Neuron (in vitro differentiated cells): Measurements from ENCODE around the gene TCF4.

Source experiments
- H2AFZ ChIP-seq: one replicate; pipeline ENCODE4 v1.6.1; 2013; ENCODE audit warnings: low read depth, mild to moderate bottlenecking, inconsistent platforms, low read length, moderate library complexity
- H3K27me3 ChIP-seq: one replicate; pipeline ENCODE4 v1.6.1; 2013; ENCODE audit warnings: low read length; ENCODE audit not compliant: insufficient read depth
- H3K36me3 ChIP-seq: one replicate; pipeline ENCODE4 v1.6.1; 2013; ENCODE audit warnings: low read length; ENCODE audit not compliant: insufficient read depth
- H3K4me1 ChIP-seq: one replicate; pipeline ENCODE4 v1.6.1; 2013; ENCODE audit warnings: low read length; ENCODE audit not compliant: insufficient read depth
- H3K4me3 ChIP-seq: 2 replicates; pipeline ENCODE4 v1.5.1; 2013; ENCODE audit warnings: mild to moderate bottlenecking, low read length, moderate library complexity
- H3K9me3 ChIP-seq: one replicate; pipeline ENCODE4 v1.6.1; 2013; ENCODE audit warnings: low read length

The TCF4 gene

GRCh38 chr18:55336438-55337100, 251.4 kb downstream of the TCF4 start:
- Histone ChIP-seq H3K36me3 (no peaks in the 10 kb centered on the region), H3K4me3 (no peak overlapping the region), H2AFZ (no peak overlapping the region), H3K9me3 (no peaks in the 10 kb centered on the region), H3K4me1 (no peaks in the 10 kb centered on the region), H3K27me3 (no peaks in the 10 kb centered on the region)

GRCh38 chr18:55334875-55335274, 253.1 kb downstream of the TCF4 start:
- Histone ChIP-seq H3K4me1 (no peaks in the 10 kb centered on the region), H3K9me3 (no peaks in the 10 kb centered on the region), H2AFZ (no peak overlapping the region), H3K4me3 (no peak overlapping the region), H3K36me3 (no peaks in the 10 kb centered on the region), H3K27me3 (no peaks in the 10 kb centered on the region)

GRCh38 chr18:55331301-55331700, 256.7 kb downstream of the TCF4 start:
- H3K27me3 ChIP-seq, result no peaks in the 10 kb centered on the region
- no peaks in the 10 kb centered on the region for H3K4me1 ChIP-seq
- H3K4me3 ChIP-seq, result no peak overlapping the region
- H2AFZ ChIP-seq, result no peak overlapping the region
- H3K36me3 ChIP-seq, result no peaks in the 10 kb centered on the region
- H3K9me3 ChIP-seq, result no peaks in the 10 kb centered on the region

GRCh38 chr18:55328301-55328700, 259.7 kb downstream of the TCF4 start:
- H3K36me3 ChIP-seq, result no peaks in the 10 kb centered on the region

GRCh38 chr18:55327454-55327853, 260.5 kb downstream of the TCF4 start:
- Histone ChIP-seq H3K4me1 (peaks cover 19% of the 10 kb centered on the region), H3K27me3 (no peaks in the 10 kb centered on the region), H3K9me3 (no peaks in the 10 kb centered on the region), H3K36me3 (no peaks in the 10 kb centered on the region), H2AFZ (no peak overlapping the region), H3K4me3 (no peak overlapping the region)

More at GRCh38 chr18:55328301-55328700, 259.7 kb downstream of the TCF4 start:
- H3K4me3 ChIP-seq, result no peak overlapping the region
- no peaks in the 10 kb centered on the region for H3K9me3 ChIP-seq
- H2AFZ ChIP-seq, result no peak overlapping the region
- no peaks in the 10 kb centered on the region for H3K27me3 ChIP-seq
- H3K4me1 ChIP-seq, result peaks cover 11% of the 10 kb centered on the region

- no peak overlapping the region for H2AFZ ChIP-seq
- H3K27me3 ChIP-seq, result no peaks in the 10 kb centered on the region
- peaks cover 23% of the 10 kb centered on the region for H3K4me1 ChIP-seq
- no peaks in the 10 kb centered on the region for H3K36me3 ChIP-seq
- H3K9me3 ChIP-seq, result no peaks in the 10 kb centered on the region
- H3K4me3 ChIP-seq, result no peak overlapping the region
These were observed 261.9 kb downstream of the TCF4 start for GRCh38 chr18:55326134-55326533.

- Histone ChIP-seq H3K9me3 (no peaks in the 10 kb centered on the region), H3K4me1 (peaks cover 42% of the 10 kb centered on the region), H3K36me3 (no peaks in the 10 kb centered on the region), H3K4me3 (no peak overlapping the region), H2AFZ (no peak overlapping the region), H3K27me3 (no peaks in the 10 kb centered on the region)
These were observed 263.8 kb downstream of the TCF4 start for GRCh38 chr18:55324166-55324565.

- peak overlapping the region; percentile 63 for H3K4me3 ChIP-seq
- peaks cover 50% of the 10 kb centered on the region for H3K4me1 ChIP-seq
These were observed 264.7 kb downstream of the TCF4 start for GRCh38 chr18:55323051-55323994.

GRCh38 chr18:55322178-55322735, 265.7 kb downstream of the TCF4 start:
- H3K9me3 ChIP-seq, result no peaks in the 10 kb centered on the region
- H3K36me3 ChIP-seq, result no peaks in the 10 kb centered on the region
- H2AFZ ChIP-seq, result peak overlapping the region; percentile 5
- peak overlapping the region; percentile 63 for H3K4me3 ChIP-seq
- H3K4me1 ChIP-seq, result peaks cover 58% of the 10 kb centered on the region
- no peaks in the 10 kb centered on the region for H3K27me3 ChIP-seq

More at GRCh38 chr18:55323051-55323994, 264.7 kb downstream of the TCF4 start:
- Histone ChIP-seq H3K27me3 (no peaks in the 10 kb centered on the region), H3K9me3 (no peaks in the 10 kb centered on the region), H2AFZ (no peak overlapping the region), H3K36me3 (no peaks in the 10 kb centered on the region)

GRCh38 chr18:55321265-55322177, 266.5 kb downstream of the TCF4 start:
- Histone ChIP-seq H3K4me1 (peaks cover 62% of the 10 kb centered on the region), H3K27me3 (no peaks in the 10 kb centered on the region)

GRCh38 chr18:55320424-55321264, 267.3 kb downstream of the TCF4 start:
- Histone ChIP-seq H3K4me1 (peaks cover 69% of the 10 kb centered on the region), H3K27me3 (no peaks in the 10 kb centered on the region), H3K9me3 (no peaks in the 10 kb centered on the region), H3K36me3 (no peaks in the 10 kb centered on the region), H2AFZ (peak overlapping the region; percentile 50), H3K4me3 (peak overlapping the region; percentile 63)

More at GRCh38 chr18:55321265-55322177, 266.5 kb downstream of the TCF4 start:
- no peaks in the 10 kb centered on the region for H3K36me3 ChIP-seq
- H3K9me3 ChIP-seq, result no peaks in the 10 kb centered on the region
- peak overlapping the region; percentile 63 for H3K4me3 ChIP-seq
- H2AFZ ChIP-seq, result peak overlapping the region; percentile 50
